Subcutaneous preadipocyte (primary cell): ENCODE measurements around the gene HCN1. TPM values are rescaled to one million over a fixed set of nuclear protein-coding genes. Genes with fewer than 3 reads are reported as not detected.

ENCODE experiments used
- total RNA-seq: library from RNA; depleted of rRNA; stranded (reverse); fragments of >200 nt; gene quantifications from 2 replicates; pipeline ENCODE4 v1.2.3, GENCODE V29; 2012

The HCN1 gene
- total RNA-seq: not detected in 2 replicates

GRCh38 chr5:45696206-45696836, at the start of gene HCN1:
Gene HCN1, minus strand, starts transcription at chr5:45696380.

